Omental fat pad (tissue), 4 donors: ENCODE results near the gene THG1L. TPM values are rescaled to one million over a fixed set of nuclear protein-coding genes. Genes with fewer than 3 reads are reported as not detected.

Experiments
- ATAC-seq: fragments of 150-250 bp; one replicate; pipeline ENCODE4 v1.9.1; 2016; ENCODE audit warnings: mild to moderate bottlenecking, moderate library complexity; ENCODE audit not compliant: low FRiP score
- DNase-seq: peaks from one replicate; pipeline ENCODE4 v3.0.0-alpha.2; 2019; ENCODE audit warnings: low spot score
- CTCF ChIP-seq, 3 donors: fragments of 450-650 bp; IDR thresholded peaks; one replicate each; pipeline ENCODE4 v1.5.1; 2016 to 2017; ENCODE audit warnings: antibody characterized with exemption in 3 of 3, mild to moderate bottlenecking in 3 of 3, moderate library complexity in 2 of 3
- small RNA-seq: library from RNA; depleted of rRNA; stranded (forward); fragments of <200 nt; gene quantifications from one replicate; pipeline ENCODE3, GENCODE V24; 2016
- total RNA-seq, 4 donors: library from RNA; depleted of rRNA; stranded (reverse); fragments of >200 nt; gene quantifications; one replicate each; pipeline ENCODE4 v1.1.0, GENCODE V29; 2016

THG1L gene
- total RNA-seq, 4 donors from 2014 or later: 9.8 to 12.1 (median 11.1) TPM

GRCh38 chr5:157779221-157779620 is 48.0 kb downstream of the THG1L start:
- DNase-seq (no peak), ATAC-seq (no peak)
- no peak for TF ChIP-seq CTCF (IDR thresholded peaks at IDR 0.05)

- DNase-seq: no peak
- TF ChIP-seq CTCF (IDR thresholded peaks at IDR 0.05): no peak
- ATAC-seq: no peak
These were observed 54.6 kb downstream of the THG1L start for GRCh38 chr5:157785801-157786200.

Small RNA genes within 50 kb of the gene (small RNA-seq; reads per million reads assigned to genes)
- gene AC026407.1: not detected

Other genes starting within 250 kb of the THG1L start
- 10 to 100 TPM in 2 of 4 donors, 1 to 10 TPM in 2; 2.1 to 18.0 (median 9.1) TPM for gene ADAM19, start 155.6 kb upstream of the THG1L start, total RNA-seq
- under 1 TPM in 1 of 4 donors, not detected in 3; 0.12 TPM for gene SOX30, start 79.0 kb upstream of the THG1L start, total RNA-seq
- gene C5orf52, start 59.9 kb upstream of the THG1L start, total RNA-seq: not detected
- gene LSM11, start 12.3 kb downstream of the THG1L start, total RNA-seq: 1 to 10 TPM; 1.8 to 4.3 (median 2.7) TPM
- 100 to 1,000 TPM in 2 of 4 donors, 10 to 100 TPM in 2; 83.9 to 123 (median 99.1) TPM for gene CLINT1, start 127.7 kb downstream of the THG1L start, total RNA-seq